Mesothelial cell of epicardium (in vitro differentiated cells): Measurements from ENCODE around the gene FUT7. TPM values are rescaled to one million over a fixed set of nuclear protein-coding genes. Genes with fewer than 3 reads are reported as not detected.

Experiments
- DNase-seq, 2 experiments: peaks; one replicate each; pipeline ENCODE4 v3.0.0; 2021; ENCODE audit warnings: low spot score in 2 of 2; ENCODE audit not compliant: unreplicated experiment in 2 of 2
- H3K27ac Mint-ChIP-seq: 2 replicates; pipeline ENCODE4 v1.8.0; 2021; ENCODE audit warnings: mixed read lengths
- H3K27me3 Mint-ChIP-seq: 2 replicates; pipeline ENCODE4 v1.8.0; 2021; ENCODE audit warnings: low read depth, mixed read lengths
- H3K36me3 Mint-ChIP-seq: 2 replicates; pipeline ENCODE4 v1.8.0; 2021; ENCODE audit warnings: mixed read lengths
- H3K4me1 Mint-ChIP-seq: 2 replicates; pipeline ENCODE4 v1.8.0; 2021; ENCODE audit warnings: mixed read lengths
- H3K4me3 Mint-ChIP-seq: 2 replicates; pipeline ENCODE4 v1.8.0; 2021; ENCODE audit warnings: mild to moderate bottlenecking, moderate library complexity, mixed read lengths
- H3K9me3 Mint-ChIP-seq: 2 replicates; pipeline ENCODE4 v1.8.0; 2021; ENCODE audit warnings: mixed read lengths
- total RNA-seq: library from RNA; stranded (reverse); gene quantifications from 3 replicates; pipeline ENCODE4 v1.2.1, GENCODE V29; 2021
- TF ChIP-seq, protein P1 (sequence below): fragments of 200-600 bp; sonication (generic); IDR thresholded peaks from one replicate; pipeline ENCODE4 v1.5.0; 2021; ENCODE audit warnings: antibody characterized with exemption; ENCODE audit not compliant: unreplicated experiment

FUT7 gene, protein sequence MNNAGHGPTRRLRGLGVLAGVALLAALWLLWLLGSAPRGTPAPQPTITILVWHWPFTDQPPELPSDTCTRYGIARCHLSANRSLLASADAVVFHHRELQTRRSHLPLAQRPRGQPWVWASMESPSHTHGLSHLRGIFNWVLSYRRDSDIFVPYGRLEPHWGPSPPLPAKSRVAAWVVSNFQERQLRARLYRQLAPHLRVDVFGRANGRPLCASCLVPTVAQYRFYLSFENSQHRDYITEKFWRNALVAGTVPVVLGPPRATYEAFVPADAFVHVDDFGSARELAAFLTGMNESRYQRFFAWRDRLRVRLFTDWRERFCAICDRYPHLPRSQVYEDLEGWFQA
- total RNA-seq: 0.09 to 0.13 TPM in 2 of 3 replicates, not detected in the other

DNA sequence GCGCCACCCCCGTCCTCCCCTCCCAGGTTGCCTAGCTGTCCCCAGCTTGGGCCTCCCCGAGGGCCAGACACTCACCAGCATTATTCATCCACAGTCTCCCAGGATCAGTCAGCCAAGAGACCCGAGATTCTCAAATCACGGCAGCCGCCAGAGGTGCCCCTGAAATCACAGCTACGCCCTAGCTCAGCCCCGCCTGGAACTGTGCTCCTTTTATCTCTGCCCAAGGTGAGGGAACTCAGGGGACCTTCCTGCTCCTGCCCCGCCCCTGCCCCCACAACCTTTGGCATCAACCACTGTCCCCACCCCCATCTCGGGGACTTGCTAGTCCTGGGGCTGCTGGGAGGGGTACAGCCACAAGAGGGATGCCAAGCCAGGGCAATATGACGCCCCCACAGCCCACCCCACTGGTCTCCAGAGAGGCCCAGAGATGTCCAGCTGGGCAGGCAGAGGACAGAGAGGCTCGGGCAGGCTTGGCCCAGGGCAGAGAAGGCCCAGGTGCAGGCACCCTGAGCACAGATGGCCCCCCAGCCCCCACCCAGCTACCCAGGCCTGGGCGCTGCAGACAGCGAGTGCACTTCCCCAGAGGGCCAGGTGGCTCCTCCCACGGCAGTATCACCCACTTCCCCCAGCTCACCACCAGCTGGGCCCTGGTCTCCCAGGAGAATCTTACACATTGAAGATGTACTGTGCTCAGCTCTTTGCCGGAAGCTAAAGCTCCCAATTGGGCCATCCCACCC lies at the start of gene FUT7:
Gene FUT7, minus strand, starts transcription at position 185 of the 737 bp plus-strand sequence. Its CDS starts 97 bp downstream, at position 88.
- no peak within 1 kb of the TSS for H3K4me3 Mint-ChIP-seq
- H3K9me3 Mint-ChIP-seq: no peaks in the 10 kb centered on the region
- TF ChIP-seq, protein P1, sequence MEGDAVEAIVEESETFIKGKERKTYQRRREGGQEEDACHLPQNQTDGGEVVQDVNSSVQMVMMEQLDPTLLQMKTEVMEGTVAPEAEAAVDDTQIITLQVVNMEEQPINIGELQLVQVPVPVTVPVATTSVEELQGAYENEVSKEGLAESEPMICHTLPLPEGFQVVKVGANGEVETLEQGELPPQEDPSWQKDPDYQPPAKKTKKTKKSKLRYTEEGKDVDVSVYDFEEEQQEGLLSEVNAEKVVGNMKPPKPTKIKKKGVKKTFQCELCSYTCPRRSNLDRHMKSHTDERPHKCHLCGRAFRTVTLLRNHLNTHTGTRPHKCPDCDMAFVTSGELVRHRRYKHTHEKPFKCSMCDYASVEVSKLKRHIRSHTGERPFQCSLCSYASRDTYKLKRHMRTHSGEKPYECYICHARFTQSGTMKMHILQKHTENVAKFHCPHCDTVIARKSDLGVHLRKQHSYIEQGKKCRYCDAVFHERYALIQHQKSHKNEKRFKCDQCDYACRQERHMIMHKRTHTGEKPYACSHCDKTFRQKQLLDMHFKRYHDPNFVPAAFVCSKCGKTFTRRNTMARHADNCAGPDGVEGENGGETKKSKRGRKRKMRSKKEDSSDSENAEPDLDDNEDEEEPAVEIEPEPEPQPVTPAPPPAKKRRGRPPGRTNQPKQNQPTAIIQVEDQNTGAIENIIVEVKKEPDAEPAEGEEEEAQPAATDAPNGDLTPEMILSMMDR: no peak
- no peak for DNase-seq
- H3K36me3 Mint-ChIP-seq: no peaks in the 10 kb centered on the region
- H3K27ac Mint-ChIP-seq: no peak within 1 kb of the TSS
- no peaks in the 10 kb centered on the region for H3K27me3 Mint-ChIP-seq
- H3K4me1 Mint-ChIP-seq: peaks cover 8% of the 10 kb centered on the region

DNA sequence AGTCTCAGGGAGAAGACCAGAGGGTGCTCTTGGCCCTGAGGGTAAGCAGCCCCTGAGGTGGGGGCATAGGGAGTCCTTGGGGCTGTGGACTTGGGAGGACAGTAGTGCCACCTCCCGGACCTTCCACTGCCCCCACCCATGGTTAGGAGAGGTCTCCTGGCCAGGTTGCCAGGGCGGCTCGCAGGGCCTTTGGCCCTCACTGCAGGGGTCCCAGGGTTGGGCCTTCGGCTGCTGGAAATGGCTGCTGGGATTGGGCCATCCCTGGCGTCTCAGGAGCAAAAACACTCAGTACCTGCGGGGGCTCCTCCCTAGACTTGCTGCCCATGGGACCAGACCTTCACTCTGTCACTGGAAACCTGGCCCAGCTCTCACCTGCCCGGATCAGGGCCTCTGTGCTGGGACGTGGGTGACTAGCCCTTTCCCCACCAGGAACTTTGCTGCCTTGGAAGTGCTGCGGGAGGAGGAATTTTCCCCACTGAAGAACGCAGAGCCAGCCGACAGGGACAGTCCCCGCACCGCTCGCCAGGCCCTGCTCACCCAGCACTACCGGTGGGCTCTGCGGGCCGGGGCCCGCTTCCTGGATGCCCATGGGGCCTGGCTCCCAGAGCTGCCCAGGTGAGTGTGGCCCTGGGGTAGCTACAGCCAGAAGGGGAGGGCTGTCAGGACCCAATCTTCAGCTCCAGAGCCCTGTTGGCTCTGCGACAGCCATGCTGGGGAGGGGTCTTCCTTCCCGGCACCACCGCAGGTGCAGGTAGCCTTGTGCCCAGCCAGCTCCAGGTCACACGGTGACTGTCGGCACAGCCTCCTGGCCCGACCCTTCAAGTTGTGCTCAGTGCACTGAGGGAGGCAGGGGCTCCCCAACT lies 48.6 kb upstream of the FUT7 start:
- H3K4me1 Mint-ChIP-seq: peaks cover 5% of the 10 kb centered on the region
- TF ChIP-seq, protein P1: no peak
- H3K4me3 Mint-ChIP-seq: no peak overlapping the region
- no peaks in the 10 kb centered on the region for H3K9me3 Mint-ChIP-seq
- DNase-seq: no peak
- no peak overlapping the region for H3K27ac Mint-ChIP-seq
- H3K27me3 Mint-ChIP-seq: peaks cover 57% of the 10 kb centered on the region
- H3K36me3 Mint-ChIP-seq: no peaks in the 10 kb centered on the region

DNA sequence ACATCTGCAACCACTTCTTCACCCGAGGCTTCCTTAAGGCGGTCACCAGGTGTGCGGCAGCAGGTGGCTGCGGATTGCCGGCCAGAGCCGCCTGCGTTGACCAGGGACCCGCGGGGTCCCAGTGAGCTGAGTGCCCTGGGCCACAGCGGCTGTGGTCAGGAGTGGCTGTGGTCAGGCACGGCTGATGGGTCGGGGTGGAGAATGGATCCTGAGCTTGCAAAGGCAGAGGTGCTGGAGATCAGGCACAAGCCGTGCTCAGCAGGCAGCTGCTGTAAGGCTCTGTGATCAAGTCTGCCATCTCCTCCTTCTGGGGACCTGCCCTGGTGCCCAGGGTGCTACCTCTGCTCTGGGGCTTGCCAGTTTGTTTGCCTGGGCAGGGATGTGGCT lies 47.5 kb upstream of the FUT7 start:
- no peaks in the 10 kb centered on the region for H3K36me3 Mint-ChIP-seq
- no peak overlapping the region for H3K4me3 Mint-ChIP-seq
- peaks cover 68% of the 10 kb centered on the region for H3K27me3 Mint-ChIP-seq
- no peak overlapping the region for H3K27ac Mint-ChIP-seq
- H3K4me1 Mint-ChIP-seq: peaks cover 4% of the 10 kb centered on the region
- TF ChIP-seq, protein P1: no peak
- H3K9me3 Mint-ChIP-seq: no peaks in the 10 kb centered on the region
- DNase-seq: no peak

DNA sequence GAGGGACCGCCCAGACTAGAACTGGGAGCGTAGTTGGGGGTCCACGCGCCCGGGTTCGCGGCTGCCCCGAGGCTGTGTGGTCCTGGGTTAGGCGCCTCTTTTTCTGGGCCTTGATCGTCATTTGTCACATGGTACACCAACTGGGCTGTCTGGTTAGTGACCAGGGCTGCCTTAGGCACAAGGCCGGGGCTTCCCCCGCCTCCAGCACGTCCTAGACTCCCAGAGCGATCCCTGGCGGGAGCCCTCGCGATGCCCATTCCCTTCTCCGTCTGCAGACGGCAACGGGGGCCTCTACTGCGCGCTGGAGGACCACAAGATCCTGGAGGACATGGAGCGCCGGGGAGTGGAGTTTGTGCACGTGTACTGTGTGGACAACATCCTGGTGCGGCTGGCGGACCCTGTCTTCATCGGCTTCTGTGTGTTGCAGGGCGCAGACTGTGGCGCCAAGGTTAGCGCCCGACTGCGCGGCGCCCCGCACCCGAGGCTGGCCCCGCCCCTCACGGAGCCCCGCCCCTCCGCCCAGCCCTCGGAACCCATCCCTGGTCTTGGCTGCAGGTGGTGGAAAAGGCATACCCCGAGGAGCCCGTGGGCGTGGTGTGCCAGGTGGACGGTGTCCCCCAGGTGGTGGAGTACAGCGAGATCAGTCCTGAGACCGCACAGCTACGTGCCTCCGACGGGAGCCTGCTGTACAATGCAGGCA lies 47.0 kb upstream of the FUT7 start:
- peaks cover 4% of the 10 kb centered on the region for H3K4me1 Mint-ChIP-seq
- no peak for DNase-seq
- H3K36me3 Mint-ChIP-seq: no peaks in the 10 kb centered on the region
- H3K27ac Mint-ChIP-seq: no peak overlapping the region
- no peaks in the 10 kb centered on the region for H3K9me3 Mint-ChIP-seq
- peaks cover 71% of the 10 kb centered on the region for H3K27me3 Mint-ChIP-seq
- TF ChIP-seq, protein P1: no peak
- peak overlapping the region; percentile 59 for H3K4me3 Mint-ChIP-seq
